ENCODE measurements around the gene CTNNAL1. TPM values are rescaled to one million over a fixed set of nuclear protein-coding genes. Genes with fewer than 3 reads are reported as not detected.

The CTNNAL1 gene
- total RNA-seq, 1 donor from 2014 or later: 24.7 TPM

DNA sequence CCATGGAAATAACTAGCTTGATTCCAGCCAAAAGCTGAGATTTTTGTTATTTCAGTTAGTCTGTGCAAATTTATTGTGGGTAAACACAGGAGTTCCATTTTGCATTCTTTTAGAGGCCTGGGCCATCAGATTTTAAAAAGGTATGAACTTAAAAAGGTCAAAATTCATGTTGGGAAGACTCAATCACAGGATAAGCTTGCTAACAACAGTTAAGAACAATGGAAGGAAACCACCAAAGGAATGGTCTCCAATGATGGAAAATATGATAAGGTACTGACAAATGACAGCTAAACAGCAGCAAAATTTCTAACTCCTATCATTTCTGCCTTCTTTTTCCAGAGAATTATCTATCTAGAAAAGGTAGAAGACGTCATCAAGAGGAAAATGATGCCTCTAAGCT lies 63.1 kb downstream of the CTNNAL1 start:
- no peak for DNase-seq (ENCODE audit: low read depth)
- TF ChIP-seq, protein P1, sequence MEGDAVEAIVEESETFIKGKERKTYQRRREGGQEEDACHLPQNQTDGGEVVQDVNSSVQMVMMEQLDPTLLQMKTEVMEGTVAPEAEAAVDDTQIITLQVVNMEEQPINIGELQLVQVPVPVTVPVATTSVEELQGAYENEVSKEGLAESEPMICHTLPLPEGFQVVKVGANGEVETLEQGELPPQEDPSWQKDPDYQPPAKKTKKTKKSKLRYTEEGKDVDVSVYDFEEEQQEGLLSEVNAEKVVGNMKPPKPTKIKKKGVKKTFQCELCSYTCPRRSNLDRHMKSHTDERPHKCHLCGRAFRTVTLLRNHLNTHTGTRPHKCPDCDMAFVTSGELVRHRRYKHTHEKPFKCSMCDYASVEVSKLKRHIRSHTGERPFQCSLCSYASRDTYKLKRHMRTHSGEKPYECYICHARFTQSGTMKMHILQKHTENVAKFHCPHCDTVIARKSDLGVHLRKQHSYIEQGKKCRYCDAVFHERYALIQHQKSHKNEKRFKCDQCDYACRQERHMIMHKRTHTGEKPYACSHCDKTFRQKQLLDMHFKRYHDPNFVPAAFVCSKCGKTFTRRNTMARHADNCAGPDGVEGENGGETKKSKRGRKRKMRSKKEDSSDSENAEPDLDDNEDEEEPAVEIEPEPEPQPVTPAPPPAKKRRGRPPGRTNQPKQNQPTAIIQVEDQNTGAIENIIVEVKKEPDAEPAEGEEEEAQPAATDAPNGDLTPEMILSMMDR (IDR thresholded peaks at IDR 0.05; ENCODE audit: insufficient read depth, low read length, poor library complexity, severe bottlenecking): no peak
- Histone ChIP-seq H3K4me3 (ENCODE audit: low read depth, low read length) (no peak overlapping the region), H3K27me3 (ENCODE audit: control insufficient read depth, insufficient read depth, low read length) (no peaks in the 10 kb centered on the region), H3K36me3 (ENCODE audit: control insufficient read depth, insufficient read depth, low read length) (no peaks in the 10 kb centered on the region)

DNA sequence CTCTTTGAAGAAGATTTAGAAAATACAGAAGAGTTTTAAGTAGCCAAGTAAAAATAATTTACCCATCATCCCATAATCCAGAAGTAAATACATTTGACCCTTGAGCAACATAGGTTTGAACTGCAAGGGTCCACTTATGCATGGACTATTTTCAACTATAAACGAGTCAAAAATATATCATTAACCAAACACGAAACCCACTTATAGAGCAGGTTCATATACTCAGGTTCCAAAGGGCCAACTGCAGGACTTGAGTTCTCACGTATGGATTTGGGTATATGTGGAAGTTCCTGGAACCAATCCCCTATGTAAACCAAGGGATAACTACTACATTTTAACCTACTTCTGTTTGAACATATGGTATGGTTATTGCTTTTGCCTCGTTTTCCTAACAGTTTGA lies 73.3 kb downstream of the CTNNAL1 start:
- Histone ChIP-seq H3K27me3 (ENCODE audit: control insufficient read depth, insufficient read depth, low read length) (no peaks in the 10 kb centered on the region), H3K4me3 (ENCODE audit: low read depth, low read length) (no peak overlapping the region), H3K36me3 (ENCODE audit: control insufficient read depth, insufficient read depth, low read length) (no peaks in the 10 kb centered on the region)
- TF ChIP-seq, protein P1 (IDR thresholded peaks at IDR 0.05; ENCODE audit: insufficient read depth, low read length, poor library complexity, severe bottlenecking): no peak
- no peak for DNase-seq (ENCODE audit: low read depth)

DNA sequence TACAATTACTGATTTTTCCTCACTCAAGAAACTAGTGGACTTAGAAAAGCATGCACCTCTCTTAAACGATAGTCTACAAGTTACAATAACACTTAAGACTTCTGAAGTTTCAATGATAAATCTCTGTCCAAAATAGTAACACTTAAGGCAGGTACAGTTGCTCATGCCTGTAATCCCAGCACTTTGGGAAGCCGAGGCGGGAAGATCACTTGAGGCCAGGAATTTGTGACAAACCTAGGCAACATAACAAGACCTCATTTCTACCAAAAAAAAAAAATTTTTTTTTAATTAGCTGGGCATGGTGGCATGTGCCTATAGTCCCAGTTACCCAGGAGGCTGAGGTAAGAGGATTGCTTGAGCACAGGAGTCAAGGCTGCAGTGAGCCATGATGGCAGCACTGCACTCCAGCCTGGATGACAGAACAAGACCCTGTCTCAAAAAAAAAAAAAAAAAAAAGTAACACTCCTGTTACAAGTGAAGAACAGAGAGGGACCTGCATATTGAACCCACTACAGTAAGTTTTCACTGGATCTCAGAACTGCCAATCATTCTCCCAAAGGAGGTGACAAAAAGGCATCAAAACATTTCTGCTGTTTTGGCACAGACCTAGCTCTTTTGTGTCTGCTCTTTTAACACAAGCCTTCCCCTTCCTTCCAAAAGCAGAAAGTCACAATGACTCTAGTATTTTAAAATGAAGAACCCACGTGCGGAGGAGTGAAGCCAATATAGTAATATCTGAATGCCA lies 75.6 kb downstream of the CTNNAL1 start:
- Histone ChIP-seq H3K4me3 (ENCODE audit: low read depth, low read length) (no peak overlapping the region), H3K27me3 (ENCODE audit: control insufficient read depth, insufficient read depth, low read length) (no peaks in the 10 kb centered on the region), H3K36me3 (ENCODE audit: control insufficient read depth, insufficient read depth, low read length) (no peaks in the 10 kb centered on the region)
- TF ChIP-seq, protein P1 (IDR thresholded peaks at IDR 0.05; ENCODE audit: insufficient read depth, low read length, poor library complexity, severe bottlenecking): no peak
- no peak for DNase-seq (ENCODE audit: low read depth)

DNA sequence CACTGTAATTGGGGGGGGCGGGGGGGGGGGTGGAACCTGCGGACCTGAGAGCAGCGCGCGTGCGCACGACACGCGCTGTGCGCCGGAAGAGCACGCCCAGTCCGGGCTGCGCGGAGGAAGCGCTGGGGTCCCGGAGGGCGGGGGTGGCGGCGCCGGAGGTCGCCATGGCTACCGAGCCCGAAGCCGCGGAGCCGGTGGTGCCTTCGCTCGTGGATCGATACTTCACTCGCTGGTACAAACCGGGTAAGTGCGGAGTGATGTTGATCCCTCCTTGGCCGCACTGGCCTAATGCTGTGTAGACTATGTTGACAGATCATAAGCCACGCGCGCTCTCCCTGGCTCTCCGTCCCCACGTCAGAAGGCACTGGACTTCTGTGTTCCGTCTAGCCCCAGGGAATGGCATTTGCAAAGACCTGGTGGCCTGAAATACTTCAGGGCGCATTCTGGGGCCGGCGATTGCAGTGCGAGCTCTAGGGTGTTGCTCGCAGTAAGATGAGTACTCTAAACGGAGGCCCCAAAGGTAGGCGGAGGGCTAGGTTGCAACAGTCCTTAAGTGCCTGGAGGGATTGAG lies 78.9 kb downstream of the CTNNAL1 start, which contains the start of gene ABITRAM:
Gene ABITRAM (plus strand): TSS at position 78 of the 571 bp plus-strand sequence. CDS start 87 bp downstream, at position 165.
- Histone ChIP-seq H3K4me3 (ENCODE audit: low read depth, low read length) (peak within 1 kb of the TSS; percentile 100), H3K27me3 (ENCODE audit: control insufficient read depth, insufficient read depth, low read length) (no peaks in the 10 kb centered on the region), H3K36me3 (ENCODE audit: control insufficient read depth, insufficient read depth, low read length) (no peaks in the 10 kb centered on the region)
- DNase-seq (ENCODE audit: low read depth): peak; percentile 38
- TF ChIP-seq, protein P1 (IDR thresholded peaks at IDR 0.05; ENCODE audit: insufficient read depth, low read length, poor library complexity, severe bottlenecking): no peak

DNA sequence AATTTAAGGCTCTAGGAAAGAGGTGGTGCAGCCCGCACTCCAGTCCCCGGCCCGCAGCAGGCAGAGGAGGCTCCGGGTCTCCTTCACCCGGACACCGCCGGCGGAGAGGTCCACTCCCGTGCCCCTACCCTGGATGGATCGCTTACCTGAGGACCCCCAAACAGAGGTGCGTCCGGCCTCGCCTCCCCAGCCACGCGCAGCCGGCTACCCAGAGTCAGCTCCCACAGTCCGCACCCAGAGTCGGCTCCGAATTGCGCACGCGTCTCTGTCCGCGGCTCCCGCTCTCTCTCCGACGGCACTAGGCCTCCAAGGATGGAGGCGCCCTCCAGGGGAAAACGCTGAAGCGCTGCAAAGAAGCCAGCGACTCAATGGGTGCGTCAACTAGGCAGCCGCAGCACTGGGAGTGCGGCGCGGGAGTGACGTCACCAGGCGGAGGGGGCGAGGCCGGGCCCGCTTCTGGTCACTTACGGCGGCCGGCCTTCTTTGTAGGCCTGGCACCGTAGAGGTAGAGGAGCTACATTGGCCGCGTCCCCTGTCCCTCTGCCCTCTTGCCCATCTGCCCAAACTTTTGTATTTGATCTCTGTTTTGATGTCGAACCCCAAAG lies 79.5 kb downstream of the CTNNAL1 start, which contains the start of gene ELP1:
Gene ELP1 (minus strand): TSS at position 407 of the 605 bp plus-strand sequence. CDS start 2,978 bp downstream, outside the sequence.
- peak within 1 kb of the TSS; percentile 100 for H3K4me3 ChIP-seq (ENCODE audit: low read depth, low read length)
- peak; percentile 83 for DNase-seq (ENCODE audit: low read depth)
- H3K27me3 ChIP-seq (ENCODE audit: control insufficient read depth, insufficient read depth, low read length): no peaks in the 10 kb centered on the region
- TF ChIP-seq, protein P1 (IDR thresholded peaks at IDR 0.05; ENCODE audit: insufficient read depth, low read length, poor library complexity, severe bottlenecking): peak; percentile 40
- H3K36me3 ChIP-seq (ENCODE audit: control insufficient read depth, insufficient read depth, low read length): no peaks in the 10 kb centered on the region

Measured in kidney epithelial cell (primary cell).